HepG2 (cell line): ENCODE measurements around the gene GSK3B. TPM values are rescaled to one million over a fixed set of nuclear protein-coding genes. Genes with fewer than 3 reads are reported as not detected.

Experiments used
- ATAC-seq: fragments of 200-7000 bp; cut with Tn5 transposase; 3 replicates; pipeline ENCODE4 v1.9.1; 2020; ENCODE audit warnings: mild to moderate bottlenecking, moderate library complexity
- BruUV-seq: library from RNA; stranded (reverse); fragments of 400-500 nt; replicated peaks from 2 replicates; lab custom pipeline; 2021; lab: Mats Ljungman, UMichigan
- CTCF ChIA-PET: fragments of 300-600 bp; formaldehyde crosslinking; extraction: SDS; loops from one replicate; lab custom pipeline; 2021; ENCODE audit warnings: low total read pairs, inconsistent platforms, low intra/inter-chr PET ratio; lab: Yijun Ruan, JAX
- POLR2A ChIA-PET: fragments of 350-600 bp; sonication (Branson Sonifier 250); formaldehyde crosslinking; loops from one replicate; lab custom pipeline; 2020; ENCODE audit warnings: antibody characterized with exemption, inconsistent platforms; lab: Yijun Ruan, JAX
- DNase-seq: peaks from one replicate; pipeline ENCODE4 v3.0.0-alpha.2; 2015; ENCODE audit warnings: low spot score
- FAIRE-seq: peaks from 3 replicates; lab custom pipeline; 2011; peaks lifted over from hg19 to GRCh38; lab: Jason Lieb, UNC
- H2AFZ ChIP-seq: one replicate; pipeline ENCODE4 v1.6.1; 2011; ENCODE audit warnings: low read length, inconsistent platforms
- H3K27ac ChIP-seq: fragments of 300-600 bp; 3 replicates; pipeline ENCODE4 v1.8.0; 2011; ENCODE audit warnings: mixed run types, mild to moderate bottlenecking, mixed read lengths, low read length, inconsistent platforms; ENCODE audit not compliant: insufficient read depth; ENCODE audit errors: extremely low read length
- H3K27me3 ChIP-seq, 2 experiments: fragments of 200-600 bp in 1 of 2; 2 replicates in 1 of 2; 3 replicates in 1 of 2; pipeline versions ENCODE4 v1.6.0 to v1.8.0; 2011; ENCODE audit warnings: low read length in 2 of 2, mild to moderate bottlenecking in 2 of 2, moderate library complexity in 2 of 2, inconsistent platforms in 1 of 2; ENCODE audit not compliant: insufficient read depth in 2 of 2, control insufficient read depth in 1 of 2
- H3K36me3 ChIP-seq, 2 experiments: fragments of 200-600 bp in 1 of 2; replicated peaks in 1 of 2; 2 replicates in 1 of 2; 3 replicates in 1 of 2; pipeline versions ENCODE4 v1.5.1 to v1.8.0; 2011; ENCODE audit warnings: low read length in 2 of 2, inconsistent platforms in 1 of 2; ENCODE audit not compliant: insufficient read depth in 2 of 2, control insufficient read depth in 1 of 2
- H3K4me1 ChIP-seq: 2 replicates; pipeline ENCODE4 v1.5.1; 2012; ENCODE audit warnings: low read length, inconsistent platforms; ENCODE audit not compliant: insufficient read depth
- H3K4me2 ChIP-seq: 2 replicates; pipeline ENCODE4 v1.6.0; 2011; ENCODE audit warnings: low read depth, low read length, inconsistent platforms
- H3K4me3 ChIP-seq, 3 experiments: fragments of 200-600 bp in 1 of 3; sonication (generic), shearing (Covaris generic) in 1 of 3; replicated peaks in 1 of 3; 2 replicates each; pipeline ENCODE4 v1.5.1; 2011 to 2016; ENCODE audit warnings: low read length in 3 of 3, inconsistent platforms in 2 of 3, low read depth in 2 of 3, mild to moderate bottlenecking in 2 of 3, control low read depth in 1 of 3, mixed read lengths in 1 of 3; ENCODE audit not compliant: insufficient read depth in 1 of 3
- H3K79me2 ChIP-seq: one replicate; pipeline ENCODE4 v1.6.1; 2011; ENCODE audit warnings: low read length, inconsistent platforms; ENCODE audit not compliant: insufficient read depth
- H3K9ac ChIP-seq: 2 replicates; pipeline ENCODE4 v1.6.0; 2011; ENCODE audit warnings: mild to moderate bottlenecking, low read depth, low read length, inconsistent platforms; ENCODE audit not compliant: insufficient read depth
- H3K9me3 ChIP-seq: 2 replicates; pipeline ENCODE4 v1.5.1; 2012; ENCODE audit warnings: mild to moderate bottlenecking, low read length
- H4K20me1 ChIP-seq: 2 replicates; pipeline ENCODE4 v1.6.0; 2011; ENCODE audit warnings: inconsistent platforms, mild to moderate bottlenecking, low read length, moderate library complexity; ENCODE audit not compliant: insufficient read depth
- JUNB ChIP-seq: sonication (generic); formaldehyde crosslinking; IDR thresholded peaks from 2 replicates; pipeline ENCODE4 v1.8.0; 2022; ENCODE audit warnings: missing genetic modification reagents, mild to moderate bottlenecking, borderline replicate concordance
- KIAA2018 ChIP-seq: sonication (generic); formaldehyde crosslinking; IDR thresholded peaks from 2 replicates; pipeline ENCODE4 v1.5.0; 2020; ENCODE audit warnings: mild to moderate bottlenecking, missing genetic modification reagents, borderline replicate concordance
- MTF1 ChIP-seq: sonication (generic); formaldehyde crosslinking; IDR thresholded peaks from 2 replicates; pipeline ENCODE4 v1.5.0; 2020; ENCODE audit warnings: missing genetic modification reagents
- NFKBIZ ChIP-seq: IDR thresholded peaks from 2 replicates; pipeline ENCODE4 v1.6.1; 2018; ENCODE audit warnings: missing genetic modification reagents, missing compliant biosample characterization
- PPARG ChIP-seq: conservative IDR thresholded peaks from 2 replicates; pipeline ENCODE4 v1.6.1; 2016; ENCODE audit warnings: missing biosample characterization, missing genetic modification reagents
- ZBTB42 ChIP-seq: sonication (generic); formaldehyde crosslinking; IDR thresholded peaks from 2 replicates; pipeline ENCODE4 v1.5.0; 2020; ENCODE audit warnings: mild to moderate bottlenecking, missing genetic modification reagents
- ZNF318 ChIP-seq: sonication (generic); formaldehyde crosslinking; IDR thresholded peaks from 2 replicates; pipeline ENCODE4 v1.4.0; 2020; ENCODE audit warnings: mild to moderate bottlenecking, missing genetic modification reagents
- WGBS: methylation state at CpG from one replicate; pipeline ENCODE4 v1.1.6; 2017; ENCODE audit warnings: low lambda C conversion rate; 5-methylcytosine and 5-hydroxymethylcytosine counted together
- in situ Hi-C: cut with HindIII; loops from 2 replicates; pipeline ENCODE4 v1.10.0; 2017; ENCODE audit warnings: low pct_unique_long_range_greater_than_20kb; ENCODE audit not compliant: extremely low pct_ligation_motif_present
- intact Hi-C: fragments of 100-400 bp; cut with micrococcal nuclease; formaldehyde crosslinking; loops from one replicate; pipeline ENCODE4 v1.10.0; 2022; ENCODE audit not compliant: unreplicated experiment
- polyA plus RNA-seq, 8 experiments: library from polyadenylated mRNA; depleted of rRNA in 3 of 8; stranded (reverse) in 7 of 8; unstranded in 1 of 8; fragments of >200 nt; fragmentation: Illumina TruSeq in 4 of 8; extraction: Trizol in 4 of 8; gene quantifications; 2 replicates each; pipeline versions ENCODE4 v1.2.1 to v1.2.3, GENCODE V29; 2011 to 2016; ENCODE audit warnings: low read depth in 4 of 8, missing spikeins in 1 of 8, mixed read lengths in 1 of 8; ENCODE audit not compliant: insufficient read depth in 1 of 8
- total RNA-seq, 5 experiments: library from RNA; depleted of rRNA; stranded (reverse); fragments of >200 nt; fragmentation: Illumina TruSeq; extraction: Trizol; gene quantifications; 2 replicates each; pipeline ENCODE4 v1.2.3, GENCODE V29; 2016; ENCODE audit warnings: low read depth in 1 of 5

GSK3B gene
- total and polyA plus RNA-seq, 2 of the 13 experiments (the other 11 are each of a cell fraction or from before 2014, with no cell fraction given): 22.3 to 30.1 TPM

- intact Hi-C loops (no loop called here), in situ Hi-C loops (no loop called here)
- Histone ChIP-seq H2AFZ (no peak overlapping the region), H3K79me2 (no peaks in the 10 kb centered on the region), H3K27ac (no peak overlapping the region), H3K4me3 (no peak overlapping the region), H3K4me1 (peaks cover 9% of the 10 kb centered on the region; the same call in 1 of the 2 replicates), H3K9ac (no peak overlapping the region), H4K20me1 (peaks cover 2% of the 10 kb centered on the region; the same call in 1 of the 2 replicates), H3K36me3 (peaks cover 0 to 22% of the 10 kb centered on the region in 2 experiments; a peak in 3 of 5 replicates), H3K9me3 (no peaks in the 10 kb centered on the region), H3K27me3 (no peaks in the 10 kb centered on the region), H3K4me2 (no peak overlapping the region)
- no peak for DNase-seq
- no TSS peak for BruUV-seq
- ChIA-PET CTCF (no interaction called here), POLR2A (no interaction called here)
- WGBS: 93% methylated on average over 2 of the region's 2 CpGs
- no peak for FAIRE-seq
- no peak for ATAC-seq
- TF ChIP-seq PPARG (CRISPR knock-in tag) (no peak), NFKBIZ (no peak), ZNF318 (CRISPR knock-in tag) (no peak), KIAA2018 (CRISPR knock-in tag) (no peak), ZBTB42 (CRISPR knock-in tag) (no peak), JUNB (CRISPR knock-in tag) (no peak), MTF1 (CRISPR knock-in tag) (no peak)
These were observed 235.3 kb downstream of the GSK3B start for GRCh38 chr3:119858957-119859356.
